K562 (cell line): Measurements from ENCODE around the gene LZTR1. TPM values are rescaled to one million over a fixed set of nuclear protein-coding genes. Genes with fewer than 3 reads are reported as not detected.
A peak's percentile ranks its signal among the peaks of the same experiment; 100 is the strongest.

Experiments used
- CCAR2 ChIP-seq: fragments of 200-400 bp; formaldehyde crosslinking; IDR thresholded peaks from 2 replicates; pipeline ENCODE4 v1.6.1; 2017; ENCODE audit warnings: mild to moderate bottlenecking, low read depth, low read length
- CEBPZ ChIP-seq: fragments of 150-350 bp; IDR thresholded peaks from 2 replicates; pipeline ENCODE4 v1.6.1; 2014; ENCODE audit warnings: low read depth, mild to moderate bottlenecking, low read length, borderline replicate concordance
- CLOCK ChIP-seq: fragments of 250-450 bp; sonication (Bioruptor Pico); IDR thresholded peaks from 2 replicates; pipeline ENCODE4 v1.4.0; 2020; ENCODE audit warnings: mild to moderate bottlenecking, moderate library complexity, borderline replicate concordance
- E4F1 ChIP-seq: fragments of 250-450 bp; sonication (Bioruptor Pico); IDR thresholded peaks from 2 replicates; pipeline ENCODE4 v1.5.0; 2021; ENCODE audit warnings: mild to moderate bottlenecking, borderline replicate concordance
- ETV5 ChIP-seq: sonication (generic); formaldehyde crosslinking; IDR thresholded peaks from 2 replicates; pipeline ENCODE4 v1.4.0; 2020; ENCODE audit warnings: low read depth, mild to moderate bottlenecking, missing genetic modification reagents
- HMG20B ChIP-seq: fragments of 250-450 bp; sonication (Bioruptor Pico); IDR thresholded peaks from 2 replicates; pipeline ENCODE4 v1.5.0; 2021; ENCODE audit warnings: mild to moderate bottlenecking
- KLF13 ChIP-seq: fragments of 450-650 bp; IDR thresholded peaks from 2 replicates; pipeline ENCODE4 v1.6.1; 2016; ENCODE audit warnings: missing genetic modification characterization, low read depth, mild to moderate bottlenecking, missing compliant biosample characterization, moderate library complexity, borderline replicate concordance
- MTF1 ChIP-seq: fragments of 250-450 bp; sonication (Bioruptor Pico); IDR thresholded peaks from 2 replicates; pipeline ENCODE4 v1.9.0; 2021; ENCODE audit warnings: moderate library complexity, mild to moderate bottlenecking, inconsistent platforms, borderline replicate concordance
- PHB2 ChIP-seq: fragments of 450-650 bp; IDR thresholded peaks from 2 replicates; pipeline ENCODE4 v1.6.1; 2017; ENCODE audit warnings: low read depth
- PML ChIP-seq: IDR thresholded peaks from 2 replicates; pipeline ENCODE4 v1.6.1; 2012; ENCODE audit warnings: low read length, inconsistent platforms
- RFX5 ChIP-seq: IDR thresholded peaks from 2 replicates; pipeline ENCODE4 v1.6.1; 2011; ENCODE audit warnings: low read depth, mild to moderate bottlenecking, improper control_type of control experiment, low read length
- SMC3 ChIP-seq: conservative IDR thresholded peaks from 2 replicates; pipeline ENCODE4 v1.6.1; 2011; ENCODE audit warnings: low read depth, low read length, improper control_type of control experiment; ENCODE audit not compliant: insufficient read depth
- ZFX ChIP-seq: sonication (generic); formaldehyde crosslinking; IDR thresholded peaks from 2 replicates; pipeline ENCODE4 v1.8.0; 2022; ENCODE audit warnings: mild to moderate bottlenecking, missing genetic modification reagents, moderate library complexity
- ZKSCAN8 ChIP-seq: fragments of 200-800 bp; sonication (Bioruptor generic); IDR thresholded peaks from 2 replicates; pipeline ENCODE4 v1.6.1; 2016; ENCODE audit warnings: missing genetic modification characterization, missing compliant biosample characterization
- ZNF584 ChIP-seq: fragments of 200-800 bp; sonication (Bioruptor generic); IDR thresholded peaks from 2 replicates; pipeline ENCODE4 v1.6.1; 2016; ENCODE audit warnings: low read depth, mild to moderate bottlenecking, missing genetic modification characterization, missing compliant biosample characterization
- polyA plus RNA-seq, 8 experiments: library from polyadenylated mRNA; depleted of rRNA in 4 of 8; stranded (reverse) in 5 of 8; unstranded in 3 of 8; fragments of >200 nt; fragmentation: Nextera tagmentation in 2 of 8; fragmentation: Illumina TruSeq in 1 of 8; extraction: Ambion mirVana in 2 of 8; extraction: Trizol in 1 of 8; gene quantifications; 2 replicates each; pipeline versions ENCODE4 v1.2.1 to v1.2.3, GENCODE V29; 2011 to 2014; ENCODE audit warnings: inconsistent platforms in 1 of 8, missing spikeins in 1 of 8
- total RNA-seq, 7 experiments: library from RNA; depleted of rRNA in 6 of 7; stranded (reverse); fragments of >200 nt in 6 of 7; fragmentation: Illumina TruSeq in 2 of 7; extraction: Trizol in 2 of 7; gene quantifications; 2 replicates each; pipeline versions ENCODE4 v1.2.1 to v1.2.3, GENCODE V29; 2011 to 2021; ENCODE audit warnings: low replicate concordance in 1 of 7

LZTR1 gene
- total and polyA plus RNA-seq, 9 of the 15 experiments (the other 6 are each of a cell fraction or from before 2014, with no cell fraction given): 2.2 to 135 (median 63.0) TPM

GRCh38 chr22:21014726-21015465 lies 32.8 kb downstream of the LZTR1 start, which contains the start of gene P2RX6 (continued):
- TF ChIP-seq CLOCK: 0 out of 2 replicates have a peak, but pooled peaks have one; percentile 37
- TF ChIP-seq MTF1 (CRISPR knock-in tag): no peak
- no peak for TF ChIP-seq ZNF584 (CRISPR knock-in tag)
- peak; percentile 57; the same call in 1 of the 2 replicates for TF ChIP-seq KLF13 (tag)
- peak; percentile 30; the same call in 1 of the 2 replicates for TF ChIP-seq SMC3
- TF ChIP-seq CCAR2: peak; percentile 96; the same call in 1 of the 2 replicates
- TF ChIP-seq ZFX (CRISPR knock-in tag): no peak
- TF ChIP-seq HMG20B: no peak
- no peak for TF ChIP-seq ETV5 (CRISPR knock-in tag)
- TF ChIP-seq E4F1 (CRISPR knock-in tag): no peak
- TF ChIP-seq CEBPZ: 0 out of 2 replicates have a peak, but pooled peaks have one; percentile 4
- no peak for TF ChIP-seq PHB2
- peak; percentile 91 for TF ChIP-seq PML
- TF ChIP-seq RFX5: no peak
- no peak for TF ChIP-seq ZKSCAN8 (CRISPR knock-in tag)
